Effector CD4-positive, alpha-beta T cell (primary cell): ENCODE data around the gene POC1B.
"Not testable (repeated sequence)": the region's sequence is repeated elsewhere in the genome, so short reads cannot be mapped to it uniquely, and the experiment has no call there.

Source experiments
- DNase-seq: peaks from one replicate; pipeline ENCODE4 v3.0.0-alpha.2; 2020

The POC1B gene

GRCh38 chr12:89459279-89459678 is 66.6 kb downstream of the POC1B start:
- not testable (repeated sequence) for DNase-seq

- no peak for DNase-seq
Measured at GRCh38 chr12:89456565-89456964, 69.3 kb downstream of the POC1B start.

GRCh38 chr12:89454080-89454848 is 71.6 kb downstream of the POC1B start:
- no peak for DNase-seq

- no peak for DNase-seq
Measured at GRCh38 chr12:89453121-89453978, 72.5 kb downstream of the POC1B start.

GRCh38 chr12:89451841-89452251 is 74.0 kb downstream of the POC1B start:
- DNase-seq: no peak

- DNase-seq: no peak
Measured at GRCh38 chr12:89450907-89451306, 74.9 kb downstream of the POC1B start.

GRCh38 chr12:89448951-89449371 is 76.9 kb downstream of the POC1B start:
- DNase-seq: no peak

GRCh38 chr12:89448526-89448925 is 77.3 kb downstream of the POC1B start:
- DNase-seq: no peak

- DNase-seq: no peak
Measured at GRCh38 chr12:89439941-89440340, 85.9 kb downstream of the POC1B start.

- no peak for DNase-seq
Measured at GRCh38 chr12:89437231-89437630, 88.6 kb downstream of the POC1B start.

GRCh38 chr12:89436062-89436461 is 89.8 kb downstream of the POC1B start:
- no peak for DNase-seq

GRCh38 chr12:89433634-89434033 is 92.2 kb downstream of the POC1B start:
- DNase-seq: no peak

- DNase-seq: no peak
Measured at GRCh38 chr12:89432396-89432795, 93.5 kb downstream of the POC1B start.

- DNase-seq: no peak
Measured at GRCh38 chr12:89429528-89429927, 96.3 kb downstream of the POC1B start.

GRCh38 chr12:89427508-89428156 is 98.2 kb downstream of the POC1B start:
- no peak for DNase-seq

- no peak for DNase-seq
Measured at GRCh38 chr12:89424846-89425245, 101.0 kb downstream of the POC1B start.

- no peak for DNase-seq
Measured at GRCh38 chr12:89424389-89424788, 101.5 kb downstream of the POC1B start.

GRCh38 chr12:89421092-89421835 is 104.6 kb downstream of the POC1B start:
- DNase-seq: no peak

- no peak for DNase-seq
Measured at GRCh38 chr12:89418228-89418910, 107.5 kb downstream of the POC1B start.

GRCh38 chr12:89417246-89417977 is 108.4 kb downstream of the POC1B start:
- no peak for DNase-seq

- no peak for DNase-seq
Measured at GRCh38 chr12:89416049-89416792, 109.6 kb downstream of the POC1B start.
